HuH-7 (cell line): ENCODE data around the gene ZNF625.
"Not testable (repeated sequence)": the region's sequence is repeated elsewhere in the genome, so short reads cannot be mapped to it uniquely, and the experiment has no call there.

ENCODE experiments used
- DNase-seq: peaks from one replicate; pipeline ENCODE4 v3.0.0; 2011; ENCODE audit warnings: low spot score

ZNF625 gene

GRCh38 chr19:12137221-12137940 lies 19.2 kb downstream of the ZNF625 start:
- no peak for DNase-seq

GRCh38 chr19:12133069-12133468 lies 23.5 kb downstream of the ZNF625 start:
- no peak for DNase-seq

GRCh38 chr19:12126707-12127106 lies 29.8 kb downstream of the ZNF625 start:
- DNase-seq: no peak

GRCh38 chr19:12117201-12117970 lies 39.1 kb downstream of the ZNF625 start:
- DNase-seq: no peak

GRCh38 chr19:12113121-12113520 lies 43.4 kb downstream of the ZNF625 start:
- no peak for DNase-seq

- no peak for DNase-seq
These were observed 43.8 kb downstream of the ZNF625 start for GRCh38 chr19:12112701-12113100.

GRCh38 chr19:12111943-12112637 lies 44.4 kb downstream of the ZNF625 start:
- DNase-seq: no peak

- DNase-seq: no peak
These were observed 45.4 kb downstream of the ZNF625 start for GRCh38 chr19:12111176-12111575.

GRCh38 chr19:12103909-12104308 lies 52.6 kb downstream of the ZNF625 start:
- not testable (repeated sequence) for DNase-seq

GRCh38 chr19:12098040-12098439 lies 58.5 kb downstream of the ZNF625 start:
- DNase-seq: no peak

GRCh38 chr19:12095111-12095790 lies 61.3 kb downstream of the ZNF625 start:
- no peak for DNase-seq
